NCI-H226 (cell line): ENCODE results near the gene FBXL12.
"Not testable (repeated sequence)": the region's sequence is repeated elsewhere in the genome, so short reads cannot be mapped to it uniquely, and the experiment has no call there.

Experiments used
- DNase-seq: peaks from one replicate; pipeline ENCODE4 v3.0.0-alpha.2; 2015

FBXL12 gene

DNA sequence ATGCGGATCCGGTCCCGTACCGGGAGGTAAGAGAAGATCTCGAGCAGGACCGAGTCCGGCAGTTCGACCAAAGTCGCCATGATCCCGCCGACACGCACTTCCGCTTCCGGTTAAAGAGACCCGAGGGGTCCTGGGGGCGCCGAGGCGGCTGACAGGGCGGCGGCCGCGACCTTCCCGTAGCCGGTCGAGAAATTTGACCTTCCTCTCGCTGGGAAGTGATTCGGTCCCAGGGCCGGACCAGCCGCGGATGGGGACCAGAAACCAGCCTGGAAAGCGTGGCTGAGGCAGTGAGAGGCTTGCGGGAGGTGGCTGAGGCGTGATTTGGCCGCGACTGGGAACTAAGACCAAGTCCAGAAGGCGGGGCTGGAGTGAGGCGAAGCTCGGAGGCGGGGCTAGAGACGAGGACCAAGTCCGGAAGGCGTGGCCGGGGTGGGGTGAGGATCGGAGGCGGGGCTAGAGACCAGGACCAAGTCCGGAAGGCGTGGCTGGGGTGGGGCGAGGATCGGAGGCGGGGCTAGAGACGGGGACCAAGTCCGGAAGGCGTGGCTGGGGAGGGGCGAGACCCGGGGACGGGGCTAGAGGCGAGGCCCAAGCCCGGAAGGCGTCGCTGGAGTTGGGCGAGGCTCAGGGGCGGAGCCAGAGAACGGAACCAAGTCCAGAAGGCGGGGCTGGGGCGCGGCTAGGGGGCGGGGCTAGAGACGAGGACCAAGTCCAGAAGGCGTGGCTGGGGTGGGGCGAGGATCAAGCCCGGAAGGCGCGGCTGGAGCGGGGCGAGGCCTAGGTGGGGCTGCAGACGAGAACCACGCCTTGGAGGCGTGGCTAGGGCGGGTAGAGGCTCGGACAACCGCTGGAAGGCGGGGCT is at the start of gene FBXL12:
FBXL12 (minus strand) TSS at position 346 of the 862 bp plus-strand sequence; CDS start at position 80, 266 bp downstream.
- peak; percentile 97 for DNase-seq

DNA sequence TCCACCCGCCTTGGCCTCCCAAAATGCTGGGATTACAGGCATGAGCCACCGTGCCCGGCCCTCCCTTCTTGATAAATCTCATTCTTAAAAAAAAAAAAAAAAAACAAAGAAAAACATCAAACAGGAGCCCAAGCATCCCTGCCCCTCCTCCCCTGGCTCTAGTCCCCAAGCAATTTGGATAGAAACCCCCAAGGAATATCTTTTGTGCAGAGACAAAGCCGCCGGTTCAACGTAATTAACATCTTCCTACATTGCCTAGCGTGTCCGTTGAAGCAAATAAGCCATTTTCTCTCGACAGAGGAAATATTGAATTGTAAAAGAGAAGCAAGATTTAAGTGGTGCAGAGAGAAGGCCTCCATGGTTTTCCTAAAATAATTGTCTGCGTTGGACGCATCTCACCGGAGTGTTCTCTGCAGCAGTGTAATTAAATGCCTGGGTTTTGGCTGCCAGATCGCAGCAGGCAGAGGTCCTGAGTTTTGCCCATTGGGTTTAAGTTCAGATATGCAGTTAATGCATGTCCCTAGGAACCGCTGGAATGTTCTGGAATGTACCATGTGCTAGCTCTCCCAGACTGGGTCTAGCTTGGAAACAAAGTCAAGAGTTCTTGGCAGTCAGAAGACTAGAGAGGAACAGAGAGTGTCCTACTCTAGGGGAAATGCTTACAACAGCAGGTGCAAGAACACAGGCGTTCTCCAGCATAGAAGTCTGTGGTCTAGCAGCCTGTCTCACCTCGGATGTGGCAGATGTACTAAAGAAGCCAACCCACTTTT is 47.0 kb upstream of the FBXL12 start:
- DNase-seq, result no peak

DNA sequence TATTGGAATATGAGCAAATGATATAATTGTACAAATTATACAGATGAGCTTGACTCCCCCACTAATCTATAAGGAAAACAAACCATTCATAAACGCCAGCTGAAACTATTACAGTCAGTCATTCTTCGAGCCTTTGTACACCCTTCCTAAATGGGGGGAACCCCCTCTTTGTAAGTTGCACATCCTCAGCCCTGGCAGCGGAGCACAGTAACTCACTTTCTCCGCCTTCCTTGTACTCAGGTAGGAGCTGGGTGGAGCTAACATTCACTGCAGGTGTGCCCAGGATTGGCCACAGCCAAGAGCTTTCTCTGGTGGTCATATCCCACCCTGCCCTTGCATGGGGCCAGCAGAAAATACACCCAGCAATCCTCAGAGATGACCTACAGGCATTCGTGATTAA is 44.9 kb upstream of the FBXL12 start:
- no peak for DNase-seq

- no peak for DNase-seq
Observed at GRCh38 chr19:9862938-9863337, 44.1 kb upstream of the FBXL12 start.

DNA sequence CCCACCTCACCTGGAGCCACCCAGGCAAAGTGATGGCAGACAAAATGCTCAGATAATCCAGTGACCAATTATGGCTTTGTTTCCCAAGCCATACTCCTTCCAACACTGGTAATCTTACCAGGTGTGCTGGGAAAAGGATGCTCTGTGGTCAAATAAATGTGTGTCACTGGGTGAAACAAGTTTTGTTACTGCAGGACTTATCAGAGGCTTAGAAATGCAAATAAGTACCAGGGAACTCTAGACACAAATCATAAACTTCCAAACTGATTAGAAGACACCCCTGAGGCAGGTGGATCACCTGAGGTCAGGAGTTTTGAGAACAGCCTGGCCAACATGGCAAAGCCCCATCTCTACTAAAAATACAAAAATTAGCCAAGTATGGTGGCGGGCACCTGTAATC is 42.6 kb upstream of the FBXL12 start:
- DNase-seq, result no peak

- DNase-seq, result no peak
Observed at GRCh38 chr19:9860407-9860806, 41.5 kb upstream of the FBXL12 start.

DNA sequence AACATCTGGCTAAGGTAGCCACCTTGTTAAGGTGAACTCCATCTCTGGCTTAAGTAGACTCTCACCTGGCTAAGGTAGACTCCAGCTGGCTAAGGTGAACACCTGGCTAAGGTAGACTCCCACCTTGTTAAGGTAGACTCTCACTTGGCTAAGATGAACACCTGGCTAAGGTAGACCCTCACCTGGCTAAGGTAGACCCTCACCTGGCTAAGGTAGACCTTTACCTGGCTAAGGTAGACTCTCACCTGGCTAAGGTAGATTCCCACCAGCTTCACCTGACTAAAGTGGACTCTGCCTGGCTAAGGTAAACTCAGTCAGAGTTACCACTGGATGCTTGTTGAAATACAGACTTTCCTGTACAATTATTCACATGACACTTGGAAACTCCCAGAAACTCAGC is 39.9 kb upstream of the FBXL12 start:
- DNase-seq, result no peak

DNA sequence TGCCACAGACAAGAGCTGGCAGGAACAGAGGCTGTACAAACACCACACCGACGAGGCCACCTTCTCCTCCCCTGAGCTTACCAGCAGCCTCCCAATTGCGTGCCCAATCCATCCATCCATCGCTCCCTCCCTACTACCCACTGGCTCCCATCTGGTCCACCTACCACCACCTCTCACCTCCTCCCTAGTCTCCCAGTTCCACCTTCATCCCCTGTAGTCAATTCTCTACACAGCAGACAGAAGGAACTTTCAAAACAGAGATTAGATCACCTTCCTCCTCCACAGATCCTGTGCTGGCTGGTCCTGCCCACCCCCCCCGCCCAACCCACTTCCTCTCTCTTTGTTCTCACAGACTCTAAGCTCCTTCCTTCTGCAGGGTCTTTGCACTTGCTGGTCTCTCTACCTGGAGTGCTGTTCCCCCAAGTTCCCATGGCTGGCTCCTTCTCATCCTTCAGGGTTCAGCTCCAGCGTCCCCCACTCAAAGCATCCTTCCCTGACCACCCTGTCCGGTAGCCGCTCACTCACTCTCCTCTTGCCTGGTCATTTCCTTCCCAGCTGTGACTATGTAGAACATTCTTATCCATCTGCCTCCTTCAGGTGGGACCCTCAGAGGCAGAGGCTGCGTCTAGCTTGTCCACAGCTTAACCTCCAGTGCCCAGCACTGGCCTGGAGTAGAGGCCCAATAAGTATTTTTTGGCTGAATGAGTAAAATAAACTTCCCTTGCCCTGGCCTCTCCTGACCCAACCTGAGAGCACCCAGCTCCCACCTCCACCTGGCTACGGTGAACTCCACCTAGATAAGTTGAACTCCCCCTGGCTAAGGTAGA is 39.3 kb upstream of the FBXL12 start:
- DNase-seq, result no peak

GRCh38 chr19:9857076-9857721 is 38.3 kb upstream of the FBXL12 start:
- DNase-seq, result no peak

DNA sequence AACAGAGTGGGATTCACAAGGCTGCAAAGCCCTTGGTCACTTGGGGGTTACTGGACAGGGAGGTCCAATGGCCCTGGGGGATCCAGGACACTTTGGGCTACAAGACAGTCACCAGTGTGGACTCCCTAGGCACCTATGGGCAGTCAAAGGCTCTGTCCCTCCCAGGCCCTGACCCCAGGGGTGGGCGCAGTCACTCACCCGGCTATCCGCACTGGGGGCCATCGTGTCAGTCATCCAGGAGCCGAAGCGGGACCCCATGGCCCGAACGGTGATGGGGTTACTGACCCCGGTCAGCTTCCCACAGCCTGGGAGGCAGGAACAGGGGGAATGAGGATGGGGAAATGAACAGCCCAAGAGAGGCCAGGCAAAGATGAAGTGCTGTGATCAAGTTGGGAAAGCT is 37.7 kb upstream of the FBXL12 start:
- no peak for DNase-seq

GRCh38 chr19:9854282-9854846 is 35.5 kb upstream of the FBXL12 start:
- no peak for DNase-seq

GRCh38 chr19:9850235-9850959 is 31.5 kb upstream of the FBXL12 start:
- no peak for DNase-seq

- DNase-seq, result no peak
Observed at GRCh38 chr19:9849791-9850190, 30.9 kb upstream of the FBXL12 start.

DNA sequence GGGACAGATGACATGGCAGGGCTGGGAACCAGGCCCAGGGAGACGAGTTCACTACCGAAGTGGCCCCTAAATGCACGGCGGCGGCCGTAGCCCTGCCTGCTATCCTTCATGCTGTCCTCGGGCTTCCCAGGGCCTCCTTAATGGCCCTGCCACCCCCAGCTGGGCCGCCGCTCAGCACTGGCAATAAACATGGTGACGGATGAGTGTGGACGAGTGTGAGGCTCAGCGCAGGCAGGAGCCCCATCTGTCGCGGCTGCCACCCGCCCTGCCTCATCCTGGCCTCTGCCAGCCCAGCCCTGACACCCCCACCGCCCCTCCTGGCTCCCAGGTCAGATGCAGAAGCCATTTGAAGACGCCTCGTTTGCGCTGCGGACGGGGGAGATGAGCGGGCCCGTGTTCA is 29.9 kb upstream of the FBXL12 start:
- no peak for DNase-seq

- no peak for DNase-seq
Observed at GRCh38 chr19:9848060-9848459, 29.2 kb upstream of the FBXL12 start.

- peak; percentile 83 for DNase-seq
Observed at GRCh38 chr19:9847087-9847671, 28.3 kb upstream of the FBXL12 start.

GRCh38 chr19:9843626-9844273 is 24.9 kb upstream of the FBXL12 start:
- not testable (repeated sequence) for DNase-seq

DNA sequence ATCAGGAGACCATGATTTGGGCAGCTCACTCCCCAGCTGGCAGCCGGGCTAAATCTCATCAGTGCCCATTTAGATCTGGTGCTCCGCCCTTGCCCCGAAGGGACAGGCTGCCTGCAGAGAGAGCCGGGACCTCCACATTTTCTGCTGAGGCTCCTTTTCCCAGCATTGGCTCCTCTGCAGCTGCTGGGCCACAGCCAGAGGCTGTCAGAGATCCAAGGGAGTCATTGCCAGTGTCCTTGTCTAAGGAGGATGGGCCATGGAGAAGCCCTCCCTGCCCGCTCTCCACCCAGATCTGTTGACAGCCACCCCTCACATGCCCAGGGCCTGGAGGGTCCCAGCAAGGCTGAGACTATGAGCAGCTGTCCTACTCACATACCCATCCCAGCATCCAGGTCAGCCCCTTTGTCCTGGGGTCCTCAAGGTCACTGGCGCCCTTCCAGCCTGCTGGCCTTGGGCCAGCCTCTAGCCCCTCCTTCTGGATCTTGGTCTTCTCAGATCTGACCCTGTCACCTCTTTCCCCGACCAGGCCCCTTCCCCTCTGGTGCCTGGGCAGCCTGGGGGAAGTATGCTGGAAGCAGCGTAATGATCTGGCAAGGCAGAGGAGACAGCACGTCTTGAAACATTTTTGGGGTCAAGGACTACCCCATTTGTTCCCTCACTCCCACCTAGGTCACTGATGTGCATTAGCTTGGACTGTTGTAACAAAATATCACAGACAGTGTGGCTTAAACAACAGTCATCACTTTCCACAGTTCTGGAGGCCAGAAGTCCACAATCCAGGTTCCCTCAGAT is 24.2 kb upstream of the FBXL12 start:
- no peak for DNase-seq

DNA sequence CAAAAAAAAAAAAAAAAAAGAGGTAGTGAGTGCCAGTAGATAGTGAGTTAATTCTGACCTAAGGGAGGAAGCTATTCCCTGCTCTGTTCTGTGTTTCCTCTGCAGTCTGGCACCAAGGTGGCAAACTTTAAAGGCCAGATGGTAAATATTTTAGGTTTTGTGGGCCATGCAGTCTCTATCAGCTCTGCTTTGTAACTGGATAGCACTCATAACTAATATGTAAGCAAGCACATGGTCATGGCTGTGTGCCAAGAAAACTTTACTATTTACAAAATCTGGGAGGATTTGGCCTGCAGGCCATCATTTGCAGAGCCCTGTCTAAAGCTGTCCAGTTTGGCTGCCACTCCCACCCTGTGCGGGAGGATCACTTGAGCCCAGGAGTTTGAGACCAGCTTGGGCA is 20.5 kb upstream of the FBXL12 start:
- DNase-seq, result no peak

GRCh38 chr19:9838324-9838723 is 19.4 kb upstream of the FBXL12 start:
- no peak for DNase-seq
